MV-4-11 (cell line): ENCODE measurements around the gene CMSS1.

ENCODE experiments used
- DNase-seq: peaks from one replicate; lab custom pipeline; 2025; lab: John Stamatoyannopoulos, UW

Gene CMSS1

GRCh38 chr3:100057716-100058575 lies 240.3 kb downstream of the CMSS1 start:
- DNase-seq: no peak

- no peak for DNase-seq
Measured at GRCh38 chr3:100059472-100059871, 241.8 kb downstream of the CMSS1 start.

- DNase-seq: peak; percentile 86
Measured at GRCh38 chr3:100060685-100061484, 243.2 kb downstream of the CMSS1 start.

GRCh38 chr3:100062665-100063064 lies 245.0 kb downstream of the CMSS1 start:
- DNase-seq: no peak

DNA sequence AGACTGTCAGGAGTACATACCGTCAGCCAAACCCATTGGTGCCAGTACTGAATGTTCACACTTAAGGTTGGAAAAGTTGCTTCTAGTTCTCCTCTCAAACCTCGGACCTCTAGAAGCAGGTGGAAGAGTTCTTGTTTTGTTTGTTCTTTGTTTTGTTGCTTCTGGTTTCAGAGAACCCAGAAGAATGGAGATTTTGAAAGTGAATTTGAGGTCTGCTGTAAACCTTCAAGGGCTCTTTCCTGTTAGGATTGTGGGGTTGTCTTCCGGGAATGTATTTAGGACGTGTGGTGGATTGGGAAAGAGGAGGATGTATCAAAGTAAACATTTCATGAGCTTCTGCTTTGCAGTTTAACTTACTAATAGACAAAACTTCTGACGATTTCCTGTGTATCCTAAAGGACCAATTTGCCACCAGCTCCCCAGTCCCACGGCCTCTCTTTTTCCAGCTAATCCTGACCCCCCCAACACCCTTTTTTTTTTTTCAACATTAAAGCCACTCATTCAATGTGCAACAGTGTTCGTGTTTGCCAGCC lies 246.3 kb downstream of the CMSS1 start:
- no peak for DNase-seq

DNA sequence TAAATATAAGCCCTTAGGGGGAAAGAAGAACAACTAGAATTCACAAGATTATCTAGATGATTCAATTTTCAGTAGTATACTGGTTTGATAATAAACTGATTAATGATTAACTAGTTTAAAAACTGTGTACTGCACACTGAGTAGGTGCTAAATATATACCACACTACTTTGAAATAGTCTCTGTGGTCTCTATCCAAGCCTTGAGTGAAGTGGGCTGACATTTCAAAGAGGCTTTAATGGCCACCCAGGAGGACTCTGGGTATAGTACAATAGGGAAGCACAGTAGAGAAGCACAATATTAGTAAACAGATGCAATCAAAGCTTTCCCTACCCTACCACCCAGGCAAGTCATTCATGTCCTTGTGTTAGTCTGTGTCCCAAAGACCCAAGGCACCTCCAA lies 249.9 kb downstream of the CMSS1 start:
- DNase-seq: no peak

DNA sequence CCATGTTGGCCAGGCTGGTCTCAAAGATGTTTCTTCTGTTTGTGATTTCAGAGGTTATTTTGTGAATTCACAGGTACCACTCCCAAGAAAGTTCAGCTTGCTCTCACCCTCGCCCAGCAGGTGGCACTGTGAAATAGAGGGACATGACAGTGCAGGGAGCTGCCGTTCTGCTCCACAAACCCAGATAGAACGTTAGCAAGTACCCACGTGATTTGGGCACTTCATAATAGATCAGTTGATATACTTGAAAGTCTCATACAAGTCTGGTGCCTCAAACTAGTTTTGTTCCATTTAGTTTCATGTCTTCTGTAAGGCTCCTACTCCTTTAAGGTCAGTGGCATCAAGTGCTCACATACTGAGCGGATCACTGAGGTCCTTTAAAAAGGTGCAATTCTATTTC lies 251.2 kb downstream of the CMSS1 start:
- peak; percentile 22 for DNase-seq

DNA sequence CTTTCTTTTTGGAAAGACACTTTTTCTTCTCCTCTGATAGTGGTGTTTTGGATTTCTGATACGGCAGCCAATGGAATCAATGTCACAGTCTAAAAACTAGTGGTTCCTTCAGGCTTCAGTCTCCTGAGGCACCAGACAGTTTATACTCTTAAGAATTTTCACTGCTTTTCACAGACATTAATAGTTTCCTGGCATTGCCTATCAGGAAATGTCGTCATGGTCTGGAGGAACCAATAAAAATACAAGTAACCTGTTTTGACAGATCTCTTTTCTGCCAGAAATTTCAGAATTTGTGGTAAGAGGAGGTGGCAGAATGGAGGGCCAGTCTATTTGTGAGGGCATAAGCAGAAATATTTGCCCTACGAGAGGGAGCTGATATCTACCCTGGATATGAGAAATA lies 251.8 kb downstream of the CMSS1 start:
- no peak for DNase-seq

DNA sequence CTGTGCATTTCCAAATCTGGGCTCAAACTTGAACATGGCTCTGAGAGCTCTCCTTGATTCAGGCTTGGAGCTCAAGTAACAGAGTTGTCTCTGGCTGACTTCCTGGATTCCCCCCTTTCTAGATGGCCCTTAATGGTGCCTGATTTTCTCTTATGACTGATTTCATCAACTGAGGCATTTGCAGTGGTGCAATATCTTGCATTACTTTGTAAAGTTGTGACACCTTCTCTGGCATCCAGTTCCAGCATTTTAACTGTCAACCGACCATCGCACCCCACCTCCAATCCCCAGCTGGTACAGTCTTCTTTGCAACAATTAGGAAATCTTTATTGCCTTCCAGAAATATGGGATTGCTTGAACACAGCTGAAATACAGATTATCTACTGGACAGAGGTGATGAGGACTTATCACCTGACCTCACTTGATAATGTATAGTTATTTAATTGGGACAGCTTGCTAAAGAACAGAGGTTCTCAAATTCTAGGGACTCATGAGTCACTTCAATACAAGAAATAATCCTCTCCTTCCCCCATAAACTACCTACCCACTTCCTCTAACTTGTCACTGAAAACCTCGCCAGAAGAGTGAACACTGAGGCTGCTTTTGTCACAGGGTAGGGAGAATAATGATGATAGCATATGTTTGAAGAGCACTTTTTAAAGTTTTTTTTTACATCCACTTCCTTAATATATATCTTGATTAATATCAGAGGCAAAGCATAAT lies 254.8 kb downstream of the CMSS1 start:
- DNase-seq: peak; percentile 89

DNA sequence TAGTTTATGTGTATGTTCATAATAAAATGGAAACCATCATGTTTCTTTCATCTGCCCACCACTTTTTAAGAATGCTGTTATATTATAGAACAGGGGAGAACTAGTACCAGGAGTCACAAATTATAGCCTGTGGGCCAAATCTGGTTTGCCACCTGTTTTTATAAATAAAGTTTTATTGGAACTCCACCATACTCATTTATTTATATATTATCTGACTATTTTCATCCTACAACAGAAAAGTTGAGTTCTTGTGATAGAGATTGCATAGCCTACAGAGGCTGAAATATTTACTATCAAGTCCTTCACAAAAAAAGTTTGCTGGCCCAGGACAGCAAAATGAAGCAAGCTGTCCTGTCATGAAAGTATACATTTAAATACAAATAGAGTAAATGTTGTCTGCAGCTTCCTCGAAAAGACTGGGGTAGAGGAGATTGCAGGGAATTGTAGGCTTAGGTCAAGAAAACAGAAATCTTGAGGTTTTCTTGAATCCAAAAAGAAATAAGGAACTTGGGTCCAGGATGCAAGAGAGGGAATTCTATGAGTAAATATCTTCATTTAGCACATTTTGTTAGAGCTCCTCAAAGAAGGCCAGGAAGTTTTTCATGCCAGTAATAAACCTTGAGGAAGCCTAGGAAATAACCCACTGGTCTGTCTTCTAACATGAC lies 255.5 kb downstream of the CMSS1 start:
- DNase-seq: peak; percentile 44

DNA sequence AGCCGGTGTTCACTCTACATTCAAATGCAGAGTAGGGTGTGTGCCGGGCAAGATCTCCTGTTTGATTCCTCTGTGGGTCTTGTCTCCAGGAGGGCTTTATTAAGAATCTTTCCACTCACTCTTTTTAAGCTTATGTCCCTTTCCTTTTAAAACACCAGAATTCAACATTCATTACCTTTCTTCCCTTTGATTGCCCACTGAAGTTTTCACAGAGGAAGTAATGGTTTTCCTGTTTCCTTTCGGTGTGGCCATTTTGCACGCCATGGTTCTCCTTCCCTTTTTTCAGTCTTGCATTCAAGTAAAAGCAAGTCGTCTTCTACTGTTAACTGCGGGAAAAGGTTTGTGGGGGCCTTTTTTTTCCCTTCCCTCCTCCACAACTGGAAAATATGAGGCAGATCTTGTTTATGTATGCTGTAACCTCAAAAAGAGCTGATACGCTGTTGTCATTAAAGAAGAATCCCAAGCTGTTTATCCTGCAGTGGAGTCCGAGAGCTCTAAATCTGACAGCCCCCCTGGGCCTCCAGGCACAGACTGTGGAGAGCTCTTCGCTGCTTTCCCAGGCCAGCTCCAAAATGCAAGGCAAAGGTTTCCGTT lies 256.1 kb downstream of the CMSS1 start:
- peak; percentile 90 for DNase-seq

DNA sequence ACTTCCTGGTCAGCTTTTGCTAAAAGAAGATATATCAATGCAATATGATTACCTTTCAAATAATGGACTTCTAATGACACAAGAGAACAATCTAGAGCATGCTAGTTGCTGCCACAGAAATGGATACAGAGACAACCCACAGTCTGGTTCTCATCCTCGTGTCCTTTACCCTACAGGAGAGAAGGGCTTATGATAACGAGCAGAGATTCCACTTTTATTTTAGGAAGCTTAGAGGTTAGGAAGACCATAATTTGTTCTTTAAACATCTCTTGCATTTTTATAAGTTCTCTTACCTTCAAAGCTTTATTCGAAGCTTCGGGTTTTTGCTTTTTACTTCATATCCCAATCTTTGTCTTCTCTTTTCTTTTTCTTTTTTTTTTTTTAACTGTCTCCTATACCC lies 257.5 kb downstream of the CMSS1 start:
- no peak for DNase-seq

GRCh38 chr3:100075851-100076730 lies 258.4 kb downstream of the CMSS1 start:
- DNase-seq: peak; percentile 27

DNA sequence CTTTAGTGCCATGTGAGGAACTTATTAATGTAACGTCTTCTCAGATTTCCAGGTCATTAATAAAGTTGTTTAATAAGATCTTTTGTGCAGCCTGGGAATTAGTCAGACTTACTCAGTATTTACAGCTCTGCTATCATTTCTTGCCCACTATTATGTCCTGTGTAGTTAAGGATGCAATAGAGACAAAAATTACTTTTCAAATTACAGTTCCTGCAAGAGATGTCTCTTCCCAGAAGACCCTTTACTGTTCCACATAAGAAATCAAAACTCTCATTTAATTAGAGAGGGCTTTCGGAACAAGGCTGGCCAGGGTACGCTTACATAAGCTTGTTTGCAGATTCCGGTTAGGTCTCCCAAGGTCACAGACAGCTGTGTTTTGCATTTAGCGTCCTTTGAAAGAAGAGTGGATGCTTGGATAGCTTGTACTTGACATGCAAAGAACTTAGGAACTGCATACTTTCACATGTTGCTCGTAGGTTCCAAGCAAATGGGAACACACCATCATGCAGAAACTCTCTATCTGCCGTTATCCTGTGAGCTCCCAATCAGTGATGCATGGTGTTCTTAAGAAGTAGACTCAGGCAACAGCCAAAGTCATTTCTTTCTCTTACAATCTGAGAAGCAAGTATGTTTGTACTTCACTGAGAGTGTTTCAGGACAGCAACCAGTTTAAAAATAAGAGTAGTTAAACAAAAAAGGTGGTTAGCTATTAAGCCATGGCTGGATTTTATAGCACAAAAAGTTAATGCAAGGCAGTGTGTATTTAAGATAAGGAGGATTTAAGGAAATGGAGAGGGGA lies 259.3 kb downstream of the CMSS1 start:
- no peak for DNase-seq

DNA sequence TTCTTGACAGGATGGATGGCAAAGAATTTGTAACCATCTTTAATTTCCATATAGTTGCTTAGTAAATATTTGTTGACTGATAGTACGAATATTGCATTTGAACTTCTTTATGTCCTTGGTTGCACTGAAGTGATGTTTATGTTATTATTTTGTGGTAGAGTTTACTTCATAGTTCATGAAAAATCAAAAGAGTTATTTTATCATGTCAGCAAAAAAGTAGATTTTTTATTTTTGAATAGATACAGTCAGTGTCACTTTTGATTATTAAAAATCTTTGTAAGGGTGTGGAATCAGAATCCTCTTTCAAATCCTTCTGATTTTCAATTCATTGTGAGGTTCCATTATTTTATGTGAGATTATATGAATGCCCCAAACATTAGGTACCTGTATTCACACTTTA lies 261.7 kb downstream of the CMSS1 start:
- DNase-seq: no peak

GRCh38 chr3:100080573-100080972 lies 262.9 kb downstream of the CMSS1 start:
- no peak for DNase-seq

DNA sequence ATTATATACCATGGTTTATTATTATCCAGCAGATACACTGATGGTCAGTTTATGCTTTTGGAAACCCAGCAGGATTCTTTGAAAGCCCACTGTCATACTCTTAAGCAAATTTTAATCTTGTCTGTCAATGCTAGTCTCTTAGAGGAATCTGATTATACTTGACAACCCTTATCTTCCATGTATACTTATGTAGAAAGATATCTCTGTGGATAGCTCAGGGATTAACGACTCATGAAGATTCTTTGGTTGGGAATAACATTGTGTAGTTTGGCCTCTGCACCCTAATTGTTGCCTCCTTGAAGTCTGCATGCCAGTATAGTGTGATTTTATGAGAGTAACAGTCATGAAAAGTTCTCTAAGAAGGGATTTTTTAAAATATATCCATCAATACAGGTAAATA lies 263.6 kb downstream of the CMSS1 start:
- DNase-seq: no peak

- DNase-seq: no peak
Measured at GRCh38 chr3:100081986-100082692, 264.5 kb downstream of the CMSS1 start.

DNA sequence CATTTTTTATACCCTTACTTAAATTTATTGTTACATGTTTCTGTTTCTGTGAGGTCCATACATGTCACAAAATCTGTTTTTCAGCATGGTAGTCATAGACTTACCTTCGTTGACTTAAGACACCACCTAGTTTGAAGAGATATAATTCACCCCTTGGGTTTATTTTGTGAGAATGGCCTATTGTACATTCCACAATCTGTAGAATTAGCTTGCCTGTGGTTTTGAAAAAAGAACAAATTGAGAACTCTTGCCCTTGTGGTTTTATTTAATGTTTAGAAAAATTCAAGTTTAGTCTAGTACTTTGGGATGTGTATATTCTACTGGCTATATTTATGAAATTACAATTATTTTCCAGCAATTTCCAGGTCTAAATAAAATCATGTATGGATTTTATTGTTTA lies 265.1 kb downstream of the CMSS1 start:
- no peak for DNase-seq
